Coronary artery (tissue), 2 donors: ENCODE results near the gene DRD1.
A peak's percentile ranks its signal among the peaks of the same experiment; 100 is the strongest.

Source experiments
- DNase-seq: peaks from one replicate; pipeline ENCODE4 v3.0.0-alpha.2; 2017; ENCODE audit warnings: low spot score
- H3K27ac ChIP-seq, 2 donors: fragments of 200-600 bp; sonication (generic); one replicate each; pipeline ENCODE4 v1.5.1; 2016 to 2019
- H3K4me3 ChIP-seq: fragments of 200-600 bp; sonication (generic); 2 replicates; pipeline ENCODE4 v1.5.1; 2016; ENCODE audit warnings: mild to moderate bottlenecking, moderate library complexity
- CTCF ChIP-seq: fragments of 200-600 bp; sonication (generic); IDR thresholded peaks from one replicate; pipeline ENCODE4 v1.5.1; 2019; ENCODE audit warnings: antibody characterized with exemption

The DRD1 gene

GRCh38 chr5:175444060-175444904, at the start of gene DRD1:
Gene DRD1 (minus strand): TSS chr5:175444182. CDS start chr5:175443099, 1,083 bp downstream.
- peak within 1 kb of the TSS; percentile 70 for H3K4me3 ChIP-seq
- TF ChIP-seq CTCF = peak; percentile 85
- H3K27ac ChIP-seq = no peak within 1 kb of the TSS

DNA sequence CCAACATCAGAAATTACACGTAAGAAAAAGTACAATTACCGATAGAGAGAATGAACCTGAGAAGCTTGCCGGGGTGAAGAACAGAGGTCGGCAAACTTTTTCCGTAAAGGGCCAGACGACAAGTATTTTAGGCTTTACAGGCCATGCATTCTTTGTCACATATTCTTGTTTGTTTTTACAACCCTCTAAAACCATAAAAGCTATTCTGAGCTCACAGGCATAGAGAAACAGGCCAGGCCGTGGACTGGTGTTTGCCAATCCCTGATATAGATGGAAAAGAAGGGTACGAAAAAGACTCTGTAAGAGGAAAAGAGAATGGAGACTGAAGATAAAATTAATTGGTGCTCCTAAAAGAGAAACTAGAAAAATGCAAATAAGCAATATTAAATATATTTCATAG, 49.7 kb upstream of the DRD1 start:
- TF ChIP-seq CTCF = no peak
- Histone ChIP-seq H3K4me3 (no peak overlapping the region), H3K27ac (no peak overlapping the region)
- no peak for DNase-seq

More at GRCh38 chr5:175444060-175444904, at the start of gene DRD1:
- DNase-seq = no peak

GRCh38 chr5:175493260-175493659, 49.3 kb upstream of the DRD1 start:
- no peak for DNase-seq
- H3K4me3 ChIP-seq = no peak overlapping the region
- no peak overlapping the region for H3K27ac ChIP-seq
- TF ChIP-seq CTCF = no peak

DNA sequence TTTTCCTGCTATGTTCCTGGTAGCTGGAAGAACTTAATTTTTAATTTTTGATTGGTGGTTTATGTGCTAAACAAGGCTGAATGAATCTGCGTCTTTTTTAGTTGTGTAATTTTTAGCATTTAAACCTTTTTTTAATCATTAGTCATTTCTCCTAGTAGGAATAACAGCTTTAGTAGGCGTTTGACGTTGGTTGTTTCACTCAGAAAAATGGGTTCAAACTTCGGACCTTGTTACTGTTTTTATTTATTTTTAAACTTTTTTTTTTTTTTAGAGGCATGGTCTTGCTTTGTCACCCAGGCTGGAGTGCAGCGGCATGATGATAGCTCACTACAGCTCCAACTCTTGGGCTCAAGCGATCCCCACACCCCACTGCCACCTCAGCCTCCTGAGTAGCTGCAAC, 47.2 kb upstream of the DRD1 start:
- H3K4me3 ChIP-seq = no peak overlapping the region
- no peak overlapping the region for H3K27ac ChIP-seq
- DNase-seq = no peak
- TF ChIP-seq CTCF = no peak

- Histone ChIP-seq H3K27ac (no peak overlapping the region), H3K4me3 (no peak overlapping the region)
- TF ChIP-seq CTCF = no peak
- DNase-seq = no peak
These were observed 45.9 kb upstream of the DRD1 start for GRCh38 chr5:175489693-175490443.

DNA sequence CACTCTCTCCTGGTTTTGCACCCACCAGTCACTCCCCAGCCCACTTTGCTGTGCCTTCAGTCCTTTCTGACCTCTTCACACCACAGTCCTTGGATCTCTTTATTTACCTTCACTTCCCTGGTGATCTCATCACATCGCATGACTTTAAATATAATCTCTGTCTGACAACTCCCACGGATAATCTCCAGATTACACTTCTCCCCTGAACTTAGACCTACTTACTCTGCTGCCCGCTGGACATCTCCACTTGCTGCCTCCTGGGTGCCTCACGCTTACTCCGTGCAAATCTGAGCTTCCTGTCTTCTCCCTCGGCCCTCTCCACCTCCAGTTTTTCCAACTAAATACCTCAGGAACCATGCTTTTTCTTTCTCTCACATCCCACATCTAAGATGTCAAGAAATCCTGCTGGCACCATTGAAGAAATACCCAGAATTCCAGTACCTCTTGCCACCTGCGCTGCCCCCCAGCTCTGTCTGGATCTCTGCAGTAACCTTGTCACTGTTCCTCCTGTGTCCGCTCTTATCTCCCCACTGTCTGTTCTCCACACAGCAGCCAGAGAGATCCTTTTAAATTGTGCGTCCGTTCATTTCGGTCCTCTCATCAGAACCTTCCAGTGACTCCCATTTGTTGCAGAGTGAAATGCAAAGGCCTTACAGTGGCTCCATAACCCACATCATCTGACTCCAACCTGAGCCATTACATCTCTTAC, 43.7 kb upstream of the DRD1 start:
- no peak for DNase-seq
- Histone ChIP-seq H3K4me3 (no peak overlapping the region), H3K27ac (no peak overlapping the region)
- TF ChIP-seq CTCF = no peak
